ENCODE measurements around the gene C17orf114.

Gene C17orf114

GRCh38 chr17:4818276-4818675, 16.1 kb upstream of the C17orf114 start:
- no peak for DNase-seq (ENCODE audit: low spot score)
- TF ChIP-seq CTCF (IDR thresholded peaks at IDR 0.05; ENCODE audit: extremely low read depth, missing control alignments): no peak

DNA sequence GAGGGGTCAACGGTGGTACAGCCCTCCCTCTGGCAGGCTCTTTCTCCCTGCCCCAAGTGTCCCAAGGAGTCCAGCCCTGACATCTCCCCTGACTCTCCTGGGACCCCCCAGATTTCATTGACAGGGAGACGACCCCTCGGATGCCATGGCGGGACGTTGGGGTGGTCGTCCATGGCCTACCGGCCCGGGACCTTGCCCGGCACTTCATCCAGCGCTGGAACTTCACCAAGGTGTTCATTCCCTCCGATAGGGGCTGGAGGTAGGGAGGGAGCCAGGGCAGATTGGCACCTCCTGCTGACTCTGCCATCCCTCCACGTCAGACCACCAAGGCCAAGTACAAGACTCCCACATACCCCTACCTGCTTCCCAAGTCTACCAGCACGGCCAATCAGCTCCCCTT, 14.7 kb upstream of the C17orf114 start:
- no peak for DNase-seq (ENCODE audit: low spot score)
- no peak for TF ChIP-seq CTCF (IDR thresholded peaks at IDR 0.05; ENCODE audit: extremely low read depth, missing control alignments)

- DNase-seq (ENCODE audit: low spot score): no peak
- no peak for TF ChIP-seq CTCF (IDR thresholded peaks at IDR 0.05; ENCODE audit: extremely low read depth, missing control alignments)
These were observed 13.0 kb upstream of the C17orf114 start for GRCh38 chr17:4815043-4815675.

GRCh38 chr17:4812690-4813089, 10.6 kb upstream of the C17orf114 start:
- DNase-seq (ENCODE audit: low spot score): no peak
- no peak for TF ChIP-seq CTCF (IDR thresholded peaks at IDR 0.05; ENCODE audit: extremely low read depth, missing control alignments)

GRCh38 chr17:4811471-4811870, 9.3 kb upstream of the C17orf114 start:
- no peak for TF ChIP-seq CTCF (IDR thresholded peaks at IDR 0.05; ENCODE audit: extremely low read depth, missing control alignments)
- DNase-seq (ENCODE audit: low spot score): no peak

GRCh38 chr17:4810696-4811290, 8.7 kb upstream of the C17orf114 start:
- DNase-seq (ENCODE audit: low spot score): no peak

More at GRCh38 chr17:4810696-4811290, 8.7 kb upstream of the C17orf114 start:
- TF ChIP-seq CTCF (IDR thresholded peaks at IDR 0.05; ENCODE audit: extremely low read depth, missing control alignments): no peak
